Measurements from ENCODE around the gene USP31. TPM values are rescaled to one million over a fixed set of nuclear protein-coding genes. Genes with fewer than 3 reads are reported as not detected.

USP31 gene
- total and polyA plus RNA-seq, 2 of the 13 experiments (the other 11 are each of a cell fraction or from before 2014, with no cell fraction given) = 22.5 to 23.3 TPM

DNA sequence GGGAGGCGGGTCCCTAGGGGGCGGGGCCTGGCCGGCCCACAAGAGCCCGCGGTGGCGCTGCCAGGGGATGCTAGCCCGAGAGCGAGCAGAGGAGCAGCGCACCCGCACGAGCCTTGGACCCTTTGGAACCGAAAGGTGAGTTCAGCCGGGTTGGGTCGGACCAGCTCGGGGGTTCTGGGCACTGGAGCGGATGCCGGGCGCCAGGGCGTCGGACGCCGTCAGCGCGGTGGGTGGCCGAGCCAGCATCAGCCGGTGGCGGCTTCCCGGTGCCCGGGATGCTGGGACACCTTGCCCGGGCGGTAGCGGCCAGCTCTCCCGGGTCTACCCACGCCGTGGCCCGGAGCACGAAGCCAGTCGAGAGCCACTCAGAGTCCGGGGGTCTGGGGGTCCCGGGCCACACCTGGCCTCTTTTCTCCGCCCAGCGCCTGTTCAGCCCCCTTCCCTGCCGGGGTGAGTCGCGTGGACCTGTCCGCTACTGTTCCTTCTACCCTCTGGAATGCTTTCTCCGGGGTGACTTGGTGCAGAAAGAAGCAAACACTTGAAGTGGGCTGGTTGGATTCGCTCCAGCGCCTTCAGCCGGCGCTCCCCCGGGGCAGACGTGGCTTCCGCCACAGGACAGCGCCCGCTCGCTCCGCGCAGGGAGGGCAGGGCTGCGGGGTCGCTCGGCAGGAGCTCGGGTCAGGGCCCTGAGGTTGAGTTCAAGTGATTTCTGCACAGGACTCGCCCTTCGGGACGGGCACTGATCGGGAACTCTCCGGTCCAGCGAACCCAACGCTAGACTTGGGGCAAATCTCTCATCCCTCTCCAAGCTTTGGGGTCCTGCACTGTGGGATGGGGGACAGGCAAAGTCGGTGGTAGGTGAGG lies 33.7 kb upstream of the USP31 start, which contains the start of gene SCNN1G (continued):
- TF ChIP-seq CREM (IDR thresholded peaks at IDR 0.05) = no peak
- TF ChIP-seq CREM (CRISPR knock-in tag; IDR thresholded peaks at IDR 0.05) = no peak
- no peak for TF ChIP-seq ZBTB1 (CRISPR knock-in tag; IDR thresholded peaks at IDR 0.05; ENCODE audit: borderline replicate concordance)
- TF ChIP-seq GLI4 (CRISPR knock-in tag; IDR thresholded peaks at IDR 0.05; ENCODE audit: borderline replicate concordance) = no peak
- no peak for TF ChIP-seq ZNF841 (CRISPR knock-in tag; IDR thresholded peaks at IDR 0.05; ENCODE audit: borderline replicate concordance)
- TF ChIP-seq, protein P1, sequence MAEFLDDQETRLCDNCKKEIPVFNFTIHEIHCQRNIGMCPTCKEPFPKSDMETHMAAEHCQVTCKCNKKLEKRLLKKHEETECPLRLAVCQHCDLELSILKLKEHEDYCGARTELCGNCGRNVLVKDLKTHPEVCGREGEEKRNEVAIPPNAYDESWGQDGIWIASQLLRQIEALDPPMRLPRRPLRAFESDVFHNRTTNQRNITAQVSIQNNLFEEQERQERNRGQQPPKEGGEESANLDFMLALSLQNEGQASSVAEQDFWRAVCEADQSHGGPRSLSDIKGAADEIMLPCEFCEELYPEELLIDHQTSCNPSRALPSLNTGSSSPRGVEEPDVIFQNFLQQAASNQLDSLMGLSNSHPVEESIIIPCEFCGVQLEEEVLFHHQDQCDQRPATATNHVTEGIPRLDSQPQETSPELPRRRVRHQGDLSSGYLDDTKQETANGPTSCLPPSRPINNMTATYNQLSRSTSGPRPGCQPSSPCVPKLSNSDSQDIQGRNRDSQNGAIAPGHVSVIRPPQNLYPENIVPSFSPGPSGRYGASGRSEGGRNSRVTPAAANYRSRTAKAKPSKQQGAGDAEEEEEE (CRISPR knock-in tag; IDR thresholded peaks at IDR 0.05; ENCODE audit: borderline replicate concordance) = no peak
- 0 out of 2 replicates have a peak, but pooled peaks have one; percentile 14 for TF ChIP-seq SRY (CRISPR knock-in tag; IDR thresholded peaks at IDR 0.05)
- no peak for TF ChIP-seq ZNF563 (CRISPR knock-in tag; IDR thresholded peaks at IDR 0.05)
- no peak for TF ChIP-seq TSC22D2 (CRISPR knock-in tag; IDR thresholded peaks at IDR 0.05; ENCODE audit: borderline replicate concordance)
- peak; percentile 88 for TF ChIP-seq ZNF225 (CRISPR knock-in tag; IDR thresholded peaks at IDR 0.05)
- TF ChIP-seq KDM3A (CRISPR knock-in tag; IDR thresholded peaks at IDR 0.05; ENCODE audit: low read depth) = peak; percentile 39; the same call in 1 of the 2 replicates
- no peak for TF ChIP-seq HNRNPLL (IDR thresholded peaks at IDR 0.05; ENCODE audit: low read depth, low read length, poor library complexity, severe bottlenecking)
- TF ChIP-seq AGO1 (IDR thresholded peaks at IDR 0.05; ENCODE audit: low read depth, low read length, poor library complexity, severe bottlenecking) = peak; percentile 18
- no peak for TF ChIP-seq ZNF788 (CRISPR knock-in tag; IDR thresholded peaks at IDR 0.05; ENCODE audit: borderline replicate concordance)
- TF ChIP-seq, protein P2, sequence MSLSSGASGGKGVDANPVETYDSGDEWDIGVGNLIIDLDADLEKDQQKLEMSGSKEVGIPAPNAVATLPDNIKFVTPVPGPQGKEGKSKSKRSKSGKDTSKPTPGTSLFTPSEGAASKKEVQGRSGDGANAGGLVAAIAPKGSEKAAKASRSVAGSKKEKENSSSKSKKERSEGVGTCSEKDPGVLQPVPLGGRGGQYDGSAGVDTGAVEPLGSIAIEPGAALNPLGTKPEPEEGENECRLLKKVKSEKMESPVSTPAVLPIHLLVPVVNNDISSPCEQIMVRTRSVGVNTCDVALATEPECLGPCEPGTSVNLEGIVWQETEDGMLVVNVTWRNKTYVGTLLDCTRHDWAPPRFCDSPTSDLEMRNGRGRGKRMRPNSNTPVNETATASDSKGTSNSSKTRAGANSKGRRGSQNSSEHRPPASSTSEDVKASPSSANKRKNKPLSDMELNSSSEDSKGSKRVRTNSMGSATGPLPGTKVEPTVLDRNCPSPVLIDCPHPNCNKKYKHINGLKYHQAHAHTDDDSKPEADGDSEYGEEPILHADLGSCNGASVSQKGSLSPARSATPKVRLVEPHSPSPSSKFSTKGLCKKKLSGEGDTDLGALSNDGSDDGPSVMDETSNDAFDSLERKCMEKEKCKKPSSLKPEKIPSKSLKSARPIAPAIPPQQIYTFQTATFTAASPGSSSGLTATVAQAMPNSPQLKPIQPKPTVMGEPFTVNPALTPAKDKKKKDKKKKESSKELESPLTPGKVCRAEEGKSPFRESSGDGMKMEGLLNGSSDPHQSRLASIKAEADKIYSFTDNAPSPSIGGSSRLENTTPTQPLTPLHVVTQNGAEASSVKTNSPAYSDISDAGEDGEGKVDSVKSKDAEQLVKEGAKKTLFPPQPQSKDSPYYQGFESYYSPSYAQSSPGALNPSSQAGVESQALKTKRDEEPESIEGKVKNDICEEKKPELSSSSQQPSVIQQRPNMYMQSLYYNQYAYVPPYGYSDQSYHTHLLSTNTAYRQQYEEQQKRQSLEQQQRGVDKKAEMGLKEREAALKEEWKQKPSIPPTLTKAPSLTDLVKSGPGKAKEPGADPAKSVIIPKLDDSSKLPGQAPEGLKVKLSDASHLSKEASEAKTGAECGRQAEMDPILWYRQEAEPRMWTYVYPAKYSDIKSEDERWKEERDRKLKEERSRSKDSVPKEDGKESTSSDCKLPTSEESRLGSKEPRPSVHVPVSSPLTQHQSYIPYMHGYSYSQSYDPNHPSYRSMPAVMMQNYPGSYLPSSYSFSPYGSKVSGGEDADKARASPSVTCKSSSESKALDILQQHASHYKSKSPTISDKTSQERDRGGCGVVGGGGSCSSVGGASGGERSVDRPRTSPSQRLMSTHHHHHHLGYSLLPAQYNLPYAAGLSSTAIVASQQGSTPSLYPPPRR (CRISPR knock-in tag; IDR thresholded peaks at IDR 0.05; ENCODE audit: borderline replicate concordance) = peak; percentile 12; the same call in 1 of the 2 replicates
- TF ChIP-seq SRSF9 (IDR thresholded peaks at IDR 0.05; ENCODE audit: borderline replicate concordance, insufficient read depth, low read depth, low read length, poor library complexity, severe bottlenecking) = no peak
- no peak for TF ChIP-seq ZNF33A (CRISPR knock-in tag; IDR thresholded peaks at IDR 0.05; ENCODE audit: borderline replicate concordance)
- no peak for TF ChIP-seq RBM22 (optimal IDR thresholded peaks at IDR 0.05; ENCODE audit: low read length)
- TF ChIP-seq NR2C2 (CRISPR knock-in tag; IDR thresholded peaks at IDR 0.05; ENCODE audit: borderline replicate concordance) = no peak
- TF ChIP-seq SALL1 (CRISPR knock-in tag; IDR thresholded peaks at IDR 0.05) = no peak
- TF ChIP-seq NFE2L1 (CRISPR knock-in tag; IDR thresholded peaks at IDR 0.05; ENCODE audit: borderline replicate concordance) = 0 out of 2 replicates have a peak, but pooled peaks have one; percentile 57
- no peak for TF ChIP-seq SMC3 (IDR thresholded peaks at IDR 0.05; ENCODE audit: low read length)
- TF ChIP-seq CHD2 (IDR thresholded peaks at IDR 0.05; ENCODE audit: low read depth, low read length) = no peak

Data from HepG2 (cell line).